H1 (cell line): ENCODE data around the gene TRIP11.

ENCODE experiments used
- HDAC2 ChIP-seq, 2 experiments: fragments of 300-600 bp in 1 of 2; sonication (generic) in 1 of 2; IDR thresholded peaks; 2 replicates each; pipeline ENCODE4 v1.6.1; 2011 to 2012; ENCODE audit warnings: low read depth in 2 of 2, low read length in 2 of 2, mild to moderate bottlenecking in 2 of 2, moderate library complexity in 2 of 2, borderline replicate concordance in 1 of 2, inconsistent platforms in 1 of 2
- POLR2A ChIP-seq, 2 experiments: IDR thresholded peaks; 1 replicate in 1 of 2; 2 replicates in 1 of 2; pipeline ENCODE4 v1.6.1; 2011; ENCODE audit warnings: low read depth in 2 of 2, low read length in 2 of 2, mild to moderate bottlenecking in 2 of 2; ENCODE audit errors: control extremely low read depth in 1 of 2
- TF ChIP-seq, protein P1 (sequence below), 3 experiments: IDR thresholded peaks; 1 replicate in 2 of 3; 2 replicates in 1 of 3; pipeline versions ENCODE4 v1.5.1 to v1.6.1; 2011; ENCODE audit warnings: low read length in 3 of 3, mild to moderate bottlenecking in 3 of 3, inconsistent platforms in 2 of 3, low read depth in 1 of 3, moderate library complexity in 1 of 3; ENCODE audit not compliant: insufficient read depth in 1 of 3; ENCODE audit errors: control extremely low read depth in 1 of 3

DNA sequence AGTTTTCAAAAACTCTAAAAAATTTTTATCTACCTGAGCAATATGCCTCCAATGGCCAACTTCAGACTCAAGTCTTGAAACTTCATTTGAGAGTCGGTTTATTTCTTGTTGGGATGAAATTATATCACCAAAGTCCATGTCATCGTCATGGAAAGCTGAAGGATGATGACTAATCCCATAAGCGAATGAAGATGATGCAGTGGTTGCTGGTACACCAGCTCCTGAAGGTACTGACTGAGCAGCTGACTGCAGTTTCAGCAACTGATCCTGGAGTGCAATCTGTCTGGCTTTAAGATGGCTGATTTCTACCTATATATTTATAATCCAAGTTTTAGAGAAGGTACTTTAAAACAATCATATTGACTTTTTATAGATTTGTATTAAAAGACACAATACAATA lies 18.3 kb downstream of the TRIP11 start:
- TF ChIP-seq, protein P1, sequence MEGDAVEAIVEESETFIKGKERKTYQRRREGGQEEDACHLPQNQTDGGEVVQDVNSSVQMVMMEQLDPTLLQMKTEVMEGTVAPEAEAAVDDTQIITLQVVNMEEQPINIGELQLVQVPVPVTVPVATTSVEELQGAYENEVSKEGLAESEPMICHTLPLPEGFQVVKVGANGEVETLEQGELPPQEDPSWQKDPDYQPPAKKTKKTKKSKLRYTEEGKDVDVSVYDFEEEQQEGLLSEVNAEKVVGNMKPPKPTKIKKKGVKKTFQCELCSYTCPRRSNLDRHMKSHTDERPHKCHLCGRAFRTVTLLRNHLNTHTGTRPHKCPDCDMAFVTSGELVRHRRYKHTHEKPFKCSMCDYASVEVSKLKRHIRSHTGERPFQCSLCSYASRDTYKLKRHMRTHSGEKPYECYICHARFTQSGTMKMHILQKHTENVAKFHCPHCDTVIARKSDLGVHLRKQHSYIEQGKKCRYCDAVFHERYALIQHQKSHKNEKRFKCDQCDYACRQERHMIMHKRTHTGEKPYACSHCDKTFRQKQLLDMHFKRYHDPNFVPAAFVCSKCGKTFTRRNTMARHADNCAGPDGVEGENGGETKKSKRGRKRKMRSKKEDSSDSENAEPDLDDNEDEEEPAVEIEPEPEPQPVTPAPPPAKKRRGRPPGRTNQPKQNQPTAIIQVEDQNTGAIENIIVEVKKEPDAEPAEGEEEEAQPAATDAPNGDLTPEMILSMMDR (IDR thresholded peaks at IDR 0.05; ENCODE audit: control extremely low read depth in 1 of 3, insufficient read depth in 1 of 3, low read depth in 1 of 3, low read length in 3 of 3) = no peak
- TF ChIP-seq HDAC2 (IDR thresholded peaks at IDR 0.05; ENCODE audit: borderline replicate concordance in 1 of 2, low read depth in 2 of 2, low read length in 2 of 2) = no peak
- no peak for TF ChIP-seq POLR2A (IDR thresholded peaks at IDR 0.05; ENCODE audit: control extremely low read depth in 1 of 2, low read depth in 2 of 2, low read length in 2 of 2)
